ENCODE results near the gene RANGAP1.

RANGAP1 gene

DNA sequence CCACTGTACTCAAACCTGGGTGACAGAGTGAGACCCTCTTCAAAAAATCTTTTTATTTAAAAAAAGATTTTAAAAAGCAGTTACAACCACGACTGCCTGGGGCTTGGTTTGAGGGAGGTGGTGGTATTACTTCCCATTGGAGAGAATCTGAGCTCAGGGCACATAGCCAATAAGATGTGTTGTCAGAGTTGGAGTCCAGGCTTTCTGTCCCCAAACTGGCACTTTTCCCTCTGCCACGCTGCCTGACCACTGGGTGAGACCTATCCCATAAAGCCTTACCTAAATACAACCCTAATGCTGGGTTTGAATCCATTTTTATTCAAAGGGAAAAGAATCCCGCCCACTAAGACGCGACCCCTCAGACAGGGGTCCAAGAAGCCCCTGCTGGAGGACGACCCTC is 56.8 kb downstream of the RANGAP1 start:
- H3K4me3 ChIP-seq (ENCODE audit: low read depth, low read length) = no peak overlapping the region
- TF ChIP-seq, protein P1, sequence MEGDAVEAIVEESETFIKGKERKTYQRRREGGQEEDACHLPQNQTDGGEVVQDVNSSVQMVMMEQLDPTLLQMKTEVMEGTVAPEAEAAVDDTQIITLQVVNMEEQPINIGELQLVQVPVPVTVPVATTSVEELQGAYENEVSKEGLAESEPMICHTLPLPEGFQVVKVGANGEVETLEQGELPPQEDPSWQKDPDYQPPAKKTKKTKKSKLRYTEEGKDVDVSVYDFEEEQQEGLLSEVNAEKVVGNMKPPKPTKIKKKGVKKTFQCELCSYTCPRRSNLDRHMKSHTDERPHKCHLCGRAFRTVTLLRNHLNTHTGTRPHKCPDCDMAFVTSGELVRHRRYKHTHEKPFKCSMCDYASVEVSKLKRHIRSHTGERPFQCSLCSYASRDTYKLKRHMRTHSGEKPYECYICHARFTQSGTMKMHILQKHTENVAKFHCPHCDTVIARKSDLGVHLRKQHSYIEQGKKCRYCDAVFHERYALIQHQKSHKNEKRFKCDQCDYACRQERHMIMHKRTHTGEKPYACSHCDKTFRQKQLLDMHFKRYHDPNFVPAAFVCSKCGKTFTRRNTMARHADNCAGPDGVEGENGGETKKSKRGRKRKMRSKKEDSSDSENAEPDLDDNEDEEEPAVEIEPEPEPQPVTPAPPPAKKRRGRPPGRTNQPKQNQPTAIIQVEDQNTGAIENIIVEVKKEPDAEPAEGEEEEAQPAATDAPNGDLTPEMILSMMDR (IDR thresholded peaks at IDR 0.05; ENCODE audit: insufficient read depth, low read depth, low read length, missing control alignments) = no peak
- DNase-seq (ENCODE audit: low read depth) = no peak

DNA sequence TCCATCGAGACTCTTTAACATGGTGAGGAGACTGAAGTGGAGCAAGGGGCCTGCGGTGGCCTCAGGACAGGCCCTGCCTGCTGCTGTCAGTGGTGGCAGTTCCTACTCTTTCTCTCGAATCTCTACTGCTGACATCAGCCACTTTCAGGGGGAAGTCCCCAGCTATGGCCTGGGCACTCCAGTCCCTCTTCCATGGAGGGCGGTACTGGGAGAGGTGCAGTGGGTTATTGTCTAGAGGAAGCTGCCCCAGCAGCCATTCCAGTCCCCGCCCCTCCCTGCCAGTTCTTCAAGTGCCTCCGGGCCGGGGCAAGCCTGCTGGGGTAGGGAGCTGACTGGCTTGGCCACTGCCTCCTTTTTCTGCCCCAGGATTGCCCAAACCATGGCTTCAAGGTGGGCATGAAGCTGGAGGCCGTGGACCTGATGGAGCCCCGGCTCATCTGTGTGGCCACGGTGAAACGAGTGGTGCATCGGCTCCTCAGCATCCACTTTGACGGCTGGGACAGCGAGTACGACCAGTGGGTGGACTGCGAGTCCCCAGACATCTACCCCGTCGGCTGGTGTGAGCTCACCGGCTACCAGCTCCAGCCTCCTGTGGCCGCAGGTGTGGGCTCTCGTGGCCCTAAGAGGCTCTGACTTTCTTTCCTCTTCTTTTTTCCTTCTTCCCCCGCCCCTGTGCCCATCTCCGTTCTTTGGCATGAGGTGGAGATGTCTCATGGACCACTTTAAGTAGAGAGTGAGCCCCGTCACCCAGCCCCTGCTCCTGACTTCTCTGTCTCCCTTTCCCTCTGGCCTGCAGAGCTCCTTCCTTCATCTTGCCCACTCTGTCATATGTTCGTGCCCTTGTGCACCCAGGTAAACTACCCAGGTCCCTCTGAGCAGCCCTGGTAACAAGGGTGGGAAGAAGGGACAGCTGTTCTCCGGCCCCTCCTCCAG is 59.0 kb downstream of the RANGAP1 start:
- DNase-seq (ENCODE audit: low read depth) = no peak
- no peak overlapping the region for H3K4me3 ChIP-seq (ENCODE audit: low read depth, low read length)
- TF ChIP-seq, protein P1 (IDR thresholded peaks at IDR 0.05; ENCODE audit: insufficient read depth, low read depth, low read length, missing control alignments) = no peak

DNA sequence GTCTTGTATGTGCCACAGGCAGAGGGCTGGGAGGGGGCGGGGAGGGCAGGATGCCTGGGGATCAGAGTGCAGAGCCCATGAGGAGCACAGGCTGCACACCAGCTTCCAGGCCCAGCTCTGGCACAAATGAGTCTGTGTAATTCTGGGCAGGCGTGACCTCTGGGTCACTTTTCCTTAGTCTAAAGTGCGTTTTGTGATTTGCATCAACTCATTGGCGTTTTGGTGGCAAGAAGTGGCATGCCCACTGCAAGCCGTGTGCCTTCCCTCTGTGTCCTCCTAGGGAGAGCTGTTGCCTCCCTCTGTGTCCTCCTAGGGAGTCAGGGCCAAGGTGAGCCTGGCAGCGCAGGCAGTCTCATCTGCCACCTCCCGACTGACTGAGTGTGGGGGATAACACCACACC is 62.5 kb downstream of the RANGAP1 start:
- DNase-seq (ENCODE audit: low read depth) = no peak
- H3K4me3 ChIP-seq (ENCODE audit: low read depth, low read length) = no peak overlapping the region
- TF ChIP-seq, protein P1 (IDR thresholded peaks at IDR 0.05; ENCODE audit: insufficient read depth, low read depth, low read length, missing control alignments) = no peak

DNA sequence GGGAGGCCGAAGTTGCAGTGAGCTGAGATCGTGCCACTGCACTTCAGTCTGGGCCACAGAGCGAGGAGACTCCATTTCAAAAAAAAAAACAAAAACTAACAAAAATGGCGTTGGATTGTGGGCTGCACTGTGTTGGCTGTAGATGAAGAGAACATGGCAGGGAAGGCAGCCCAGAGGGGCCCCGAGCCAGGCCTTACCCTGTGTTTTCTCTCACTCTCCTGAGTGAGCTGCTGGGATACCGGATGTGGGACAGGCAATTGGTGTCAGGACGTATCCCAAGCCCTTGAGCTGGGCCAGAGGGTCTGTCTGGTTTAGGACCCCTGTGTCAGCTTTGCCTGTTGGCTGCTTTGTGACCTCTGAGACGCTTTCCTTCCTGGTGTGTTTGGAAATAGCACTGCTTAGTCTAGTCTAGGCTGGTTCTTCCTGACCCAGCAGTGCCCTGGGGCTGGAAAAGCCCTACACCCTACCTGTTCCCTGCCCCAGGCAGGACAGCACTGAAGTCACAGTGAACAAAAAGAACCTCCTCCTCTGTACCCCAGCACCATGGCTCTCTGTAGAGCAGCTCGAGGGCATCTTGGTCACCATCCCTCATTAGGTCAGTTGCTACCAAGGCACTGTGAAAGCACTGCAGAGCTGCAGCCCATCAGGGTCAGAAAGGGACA is 63.0 kb downstream of the RANGAP1 start:
- TF ChIP-seq, protein P1 (IDR thresholded peaks at IDR 0.05; ENCODE audit: insufficient read depth, low read depth, low read length, missing control alignments) = no peak
- H3K4me3 ChIP-seq (ENCODE audit: low read depth, low read length) = no peak overlapping the region
- no peak for DNase-seq (ENCODE audit: low read depth)

DNA sequence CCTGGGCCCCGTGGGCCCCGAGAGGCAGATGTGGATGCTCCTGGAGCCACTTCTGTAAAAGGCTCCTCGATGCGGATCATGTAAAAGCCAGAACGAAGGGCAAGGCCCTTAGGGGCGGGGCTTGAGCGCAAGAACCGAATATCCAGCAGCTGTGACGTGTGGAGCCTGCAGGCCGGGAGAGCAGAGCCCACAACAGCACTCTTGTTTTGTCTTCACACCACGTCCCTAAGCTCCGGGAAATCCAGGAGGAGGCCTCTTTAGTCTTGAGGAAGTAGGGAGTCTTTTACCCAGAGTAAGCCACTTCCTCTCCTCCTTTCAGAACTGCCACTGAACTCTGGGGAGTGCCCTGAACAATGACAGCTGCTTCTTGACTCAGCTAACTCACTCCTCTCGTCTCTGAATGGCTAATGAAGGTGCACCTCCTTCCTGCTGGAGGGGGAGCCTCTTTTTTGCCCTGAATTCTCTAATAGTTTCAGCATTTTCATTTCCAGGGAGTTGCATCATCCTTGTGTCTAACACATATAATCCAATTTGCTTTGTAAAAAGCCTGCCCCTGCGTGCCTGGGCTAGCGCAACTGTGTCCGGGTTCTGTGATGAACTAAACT is 68.3 kb downstream of the RANGAP1 start:
- H3K4me3 ChIP-seq (ENCODE audit: low read depth, low read length) = peak overlapping the region; percentile 6; the same call in 1 of the 2 replicates
- peak; percentile 68 for DNase-seq (ENCODE audit: low read depth)
- TF ChIP-seq, protein P1 (IDR thresholded peaks at IDR 0.05; ENCODE audit: insufficient read depth, low read depth, low read length, missing control alignments) = no peak

DNA sequence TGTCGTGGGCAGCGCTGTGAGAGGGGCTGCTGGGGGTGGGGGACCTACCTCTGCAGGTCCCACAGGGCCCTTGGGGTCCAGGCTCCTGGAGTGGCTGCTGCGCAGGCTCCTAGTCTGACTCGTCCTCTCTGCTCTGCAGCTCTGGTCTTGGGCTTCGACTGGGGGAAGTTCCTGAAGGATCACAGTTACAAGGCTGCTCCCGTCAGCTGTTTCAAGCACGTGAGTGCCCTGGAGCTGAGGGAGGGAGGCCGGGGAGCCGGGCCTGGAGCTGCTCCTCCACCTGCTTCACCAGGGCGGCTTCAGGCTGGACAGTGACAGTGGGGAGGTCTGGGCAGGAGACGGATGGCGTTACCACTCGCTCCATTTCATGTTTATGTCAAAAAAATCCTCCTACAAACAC is 69.0 kb downstream of the RANGAP1 start:
- TF ChIP-seq, protein P1 (IDR thresholded peaks at IDR 0.05; ENCODE audit: insufficient read depth, low read depth, low read length, missing control alignments) = no peak
- H3K4me3 ChIP-seq (ENCODE audit: low read depth, low read length) = no peak overlapping the region
- DNase-seq (ENCODE audit: low read depth) = no peak
